SH-SY5Y (cell line): ENCODE results near the gene KIAA0930.

Experiments used
- GATA2 ChIP-seq: IDR thresholded peaks from 2 replicates; pipeline ENCODE4 v1.6.1; 2011; ENCODE audit warnings: mild to moderate bottlenecking, low read depth, low read length
- GATA3 ChIP-seq: IDR thresholded peaks from 2 replicates; pipeline ENCODE4 v1.6.1; 2011; ENCODE audit warnings: low read depth, mild to moderate bottlenecking, low read length, moderate library complexity

DNA sequence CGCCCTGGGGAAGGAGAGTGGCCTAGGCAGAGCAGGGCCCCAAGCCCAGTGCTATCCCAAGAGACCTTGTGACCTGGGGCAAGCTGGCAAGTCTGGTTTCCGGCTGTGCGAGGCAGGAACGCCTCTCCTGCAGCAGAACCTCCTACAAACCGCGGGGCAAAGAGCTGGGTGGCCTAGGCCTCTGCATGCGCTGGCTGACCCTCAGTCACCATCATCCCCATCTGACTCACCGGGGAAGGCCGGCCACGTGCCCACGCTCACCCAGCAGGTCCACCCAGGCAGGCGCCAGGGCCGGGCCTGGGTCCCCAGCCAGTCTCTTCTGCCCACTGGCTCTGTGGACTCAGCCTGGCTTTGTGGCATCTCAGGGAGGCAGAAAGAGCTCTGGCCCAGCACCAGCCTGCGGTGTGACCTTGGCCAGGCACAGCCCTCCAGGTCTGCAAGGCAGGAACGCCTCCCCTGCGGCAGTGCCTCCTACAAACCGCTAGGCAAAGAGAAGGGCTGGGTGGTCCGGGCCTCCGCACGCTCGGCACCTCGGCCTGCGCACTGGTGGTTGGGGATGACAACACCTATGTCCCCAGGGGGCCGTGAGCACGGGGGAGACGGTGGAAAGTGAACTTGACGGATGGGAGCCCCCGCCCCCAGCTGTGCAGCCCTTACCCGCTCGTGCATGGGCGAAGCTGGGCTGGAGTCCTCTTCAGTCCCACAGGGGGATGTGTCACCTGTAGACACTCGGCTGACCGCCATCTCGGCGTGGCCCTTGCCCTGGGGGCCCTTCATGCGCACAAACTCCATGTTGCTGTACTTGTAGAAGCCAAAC, 38.2 kb downstream of the KIAA0930 start:
- TF ChIP-seq GATA2, result no peak
- no peak for TF ChIP-seq GATA3
